HL-60 (cell line): ENCODE data around the gene AGGF1.

Source experiments
- DNase-seq, 2 experiments: peaks; one replicate each; pipeline ENCODE4 v3.0.0-alpha.2; 2010 to 2020; ENCODE audit warnings: low read depth in 1 of 2, low spot score in 1 of 2
- H3K27ac ChIP-seq: fragments of 250-450 bp; sonication (Bioruptor Pico); replicated peaks from 2 replicates; pipeline ENCODE4 v1.5.1; 2020; ENCODE audit warnings: mild to moderate bottlenecking, moderate library complexity
- H3K27me3 ChIP-seq: fragments of 250-450 bp; sonication (Bioruptor Pico); 2 replicates; pipeline ENCODE4 v1.5.1; 2021; ENCODE audit warnings: mild to moderate bottlenecking, moderate library complexity; ENCODE audit not compliant: insufficient read depth, poor library complexity, severe bottlenecking
- H3K4me3 ChIP-seq: replicated peaks from 2 replicates; pipeline ENCODE4 v1.5.1; 2011; ENCODE audit warnings: mild to moderate bottlenecking, control low read depth, low read length; ENCODE audit not compliant: insufficient read depth
- CTCF ChIP-seq: IDR thresholded peaks from one replicate; pipeline ENCODE4 v1.5.1; 2011; ENCODE audit warnings: low read length, control low read depth, inconsistent platforms; ENCODE audit not compliant: insufficient read depth
- GABPA ChIP-seq: IDR thresholded peaks from 2 replicates; pipeline ENCODE4 v1.6.1; 2012; ENCODE audit warnings: low read depth
- POLR2AphosphoS5 ChIP-seq: IDR thresholded peaks from 2 replicates; pipeline ENCODE4 v1.6.1; 2012; ENCODE audit warnings: low read depth
- REST ChIP-seq: IDR thresholded peaks from 2 replicates; pipeline ENCODE4 v1.6.1; 2012; ENCODE audit warnings: low read depth; ENCODE audit not compliant: insufficient replicate concordance
- SPI1 ChIP-seq: IDR thresholded peaks from 2 replicates; pipeline ENCODE4 v1.6.1; 2012; ENCODE audit warnings: low read depth, mild to moderate bottlenecking, borderline replicate concordance

AGGF1 gene

GRCh38 chr5:77015938-77016569 is 14.2 kb upstream of the AGGF1 start:
- H3K27me3 ChIP-seq = no peaks in the 10 kb centered on the region
- TF ChIP-seq SPI1 = no peak
- no peak for TF ChIP-seq CTCF
- TF ChIP-seq POLR2AphosphoS5 = no peak
- TF ChIP-seq GABPA = no peak
- TF ChIP-seq REST = no peak
- H3K27ac ChIP-seq = no peak overlapping the region
- peak in 1 of 2 experiments; percentile 2 for DNase-seq
- H3K4me3 ChIP-seq = no peak overlapping the region

- no peak overlapping the region for H3K4me3 ChIP-seq
- no peak for DNase-seq
- TF ChIP-seq POLR2AphosphoS5 = no peak
- no peak overlapping the region for H3K27ac ChIP-seq
- H3K27me3 ChIP-seq = no peaks in the 10 kb centered on the region
Observed at GRCh38 chr5:77016962-77017361, 13.2 kb upstream of the AGGF1 start.

GRCh38 chr5:77017668-77018067 is 12.5 kb upstream of the AGGF1 start:
- H3K4me3 ChIP-seq = no peak overlapping the region
- H3K27me3 ChIP-seq = no peaks in the 10 kb centered on the region
- DNase-seq = no peak
- H3K27ac ChIP-seq = no peak overlapping the region
- no peak for TF ChIP-seq REST
- no peak for TF ChIP-seq POLR2AphosphoS5
- no peak for TF ChIP-seq CTCF
- TF ChIP-seq SPI1 = no peak
- TF ChIP-seq GABPA = no peak

- Histone ChIP-seq H3K27ac (no peak overlapping the region), H3K4me3 (no peak overlapping the region), H3K27me3 (no peaks in the 10 kb centered on the region)
- TF ChIP-seq CTCF (no peak), REST (no peak), POLR2AphosphoS5 (no peak), GABPA (no peak), SPI1 (no peak)
- no peak for DNase-seq
Observed at GRCh38 chr5:77022511-77023417, 7.4 kb upstream of the AGGF1 start.
